Head of caudate nucleus (tissue), 42 donors: ENCODE data around the gene ANHX.
"Not testable (repeated sequence)": the region's sequence is repeated elsewhere in the genome, so short reads cannot be mapped to it uniquely, and the experiment has no call there.

Experiments
- DNase-seq, 42 donors: peaks; one replicate each; pipeline versions ENCODE4 v3.0.0 to v3.0.0-alpha.2; 2020 to 2021; ENCODE audit warnings: mixed read lengths in 7 of 42
- intact Hi-C: fragments of 100-400 bp; cut with DNase I; formaldehyde crosslinking; loops from one replicate; pipeline ENCODE4 v1.15.0; 2022

The ANHX gene

DNA sequence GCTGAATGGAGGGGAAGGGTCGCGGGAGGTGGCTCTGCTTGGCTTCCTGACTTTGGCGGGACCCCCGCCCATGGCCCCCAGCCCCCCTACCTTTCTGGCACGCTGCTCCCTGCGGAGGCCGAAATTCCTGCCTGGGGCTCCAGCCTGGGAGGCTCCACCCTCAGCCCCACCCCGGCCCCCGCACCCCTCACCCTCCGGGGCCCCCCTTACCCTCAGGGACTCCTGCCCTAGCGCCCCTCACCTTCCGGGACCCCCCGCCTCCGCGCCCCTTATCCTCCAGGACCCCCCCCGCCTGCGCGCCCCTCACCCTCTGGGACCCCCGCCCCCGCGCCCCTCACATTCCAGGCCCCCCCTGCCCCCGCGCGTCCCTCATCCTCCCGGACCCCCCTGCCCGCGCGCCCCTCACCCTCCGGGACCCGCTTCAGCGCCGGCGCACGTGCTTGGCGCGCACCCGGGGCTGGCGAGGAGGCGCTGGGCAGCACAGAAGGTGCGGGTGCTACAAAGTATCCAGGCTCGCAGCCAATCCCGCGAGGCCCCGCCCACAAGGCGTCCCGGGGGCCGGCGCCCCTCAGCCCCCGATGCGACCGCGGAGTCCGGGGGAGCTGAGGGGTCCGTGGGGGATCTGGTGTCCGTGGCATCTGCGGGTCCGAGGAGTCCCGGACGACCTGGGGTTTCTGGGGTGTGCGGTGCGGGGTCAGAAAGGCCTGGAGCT is at the start of gene ANHX:
Gene ANHX, minus strand, starts transcription at position 477 of the 712 bp plus-strand sequence. CDS start 1,521 bp downstream, outside the sequence.
- DNase-seq, result no peak
- intact Hi-C loops, result no loop called here

DNA sequence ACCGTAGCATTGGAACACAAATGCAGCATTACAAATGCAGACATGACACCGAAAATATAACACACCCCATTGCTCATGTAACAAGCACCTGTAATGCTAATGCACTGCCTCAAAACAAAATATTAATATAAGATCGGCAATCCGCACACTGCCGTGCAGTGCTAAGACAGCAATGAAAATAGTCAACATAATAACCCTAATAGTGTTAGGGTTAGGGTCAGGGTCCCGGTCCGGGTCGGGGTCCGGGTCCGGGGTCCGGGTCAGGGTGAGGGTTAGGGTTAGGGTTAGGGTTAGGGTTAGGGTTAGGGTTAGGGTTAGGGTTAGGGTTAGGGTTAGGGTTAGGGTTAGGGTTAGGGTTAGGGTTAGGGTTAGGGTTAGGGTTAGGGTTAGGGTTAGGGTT is 29.0 kb upstream of the ANHX start:
- DNase-seq, intact Hi-C loops: not testable (repeated sequence)

- intact Hi-C loops, result no loop called here
- no peak for DNase-seq
These were observed 28.5 kb upstream of the ANHX start for GRCh38 chr12:133264173-133264572.

- no peak for DNase-seq
- intact Hi-C loops, result no loop called here
These were observed 20.6 kb upstream of the ANHX start for GRCh38 chr12:133256321-133256720.

- intact Hi-C loops, DNase-seq: not testable (repeated sequence)
These were observed 20.2 kb upstream of the ANHX start for GRCh38 chr12:133255833-133256232.

DNA sequence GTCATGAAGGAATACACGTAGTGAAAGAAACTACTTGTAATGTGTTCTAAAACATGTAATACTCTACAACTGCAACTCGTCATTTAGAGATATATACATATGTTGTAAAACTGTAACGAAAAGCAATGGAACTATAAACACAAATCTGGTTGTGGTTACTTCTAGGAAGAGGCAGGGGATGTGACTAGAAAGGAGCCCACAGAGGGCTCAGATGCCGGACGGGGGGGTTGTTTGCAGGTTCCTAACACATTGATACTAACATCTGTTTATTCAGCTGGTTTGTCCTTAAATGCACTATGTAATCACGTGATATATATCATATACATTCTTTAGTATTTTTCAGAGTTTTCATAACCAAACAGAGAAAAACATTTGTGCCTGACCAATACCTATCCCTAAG is 16.1 kb upstream of the ANHX start:
- intact Hi-C loops, result no loop called here
- no peak for DNase-seq

GRCh38 chr12:133236556-133236955 is 879 bp upstream of the ANHX start:
- intact Hi-C loops, result no loop called here
- DNase-seq, result no peak

DNA sequence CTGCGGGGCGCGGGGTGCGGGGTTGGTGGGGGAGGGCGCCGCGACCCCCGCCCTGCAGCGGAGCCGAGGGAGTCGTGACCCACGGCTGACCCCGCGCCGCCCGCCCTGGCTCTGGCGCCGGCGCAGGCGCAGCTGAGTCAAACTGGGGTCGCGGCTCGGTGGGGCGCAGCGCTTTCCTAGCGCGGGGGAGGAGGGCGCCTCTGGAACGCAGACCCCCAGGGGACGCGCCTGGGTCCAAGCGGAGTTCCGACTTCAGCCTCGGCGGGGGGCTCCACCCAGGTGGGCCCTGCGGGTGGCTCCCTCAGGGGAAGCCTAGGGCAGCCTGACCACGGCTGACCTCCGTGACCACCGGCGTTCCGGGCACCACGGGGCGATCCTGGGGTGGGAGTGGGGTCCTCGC is 467 bp upstream of the ANHX start:
- intact Hi-C loops, result no loop called here
- no peak for DNase-seq

GRCh38 chr12:133234971-133235370 is 706 bp downstream of the ANHX start:
- intact Hi-C loops, result no loop called here
- no peak for DNase-seq

DNA sequence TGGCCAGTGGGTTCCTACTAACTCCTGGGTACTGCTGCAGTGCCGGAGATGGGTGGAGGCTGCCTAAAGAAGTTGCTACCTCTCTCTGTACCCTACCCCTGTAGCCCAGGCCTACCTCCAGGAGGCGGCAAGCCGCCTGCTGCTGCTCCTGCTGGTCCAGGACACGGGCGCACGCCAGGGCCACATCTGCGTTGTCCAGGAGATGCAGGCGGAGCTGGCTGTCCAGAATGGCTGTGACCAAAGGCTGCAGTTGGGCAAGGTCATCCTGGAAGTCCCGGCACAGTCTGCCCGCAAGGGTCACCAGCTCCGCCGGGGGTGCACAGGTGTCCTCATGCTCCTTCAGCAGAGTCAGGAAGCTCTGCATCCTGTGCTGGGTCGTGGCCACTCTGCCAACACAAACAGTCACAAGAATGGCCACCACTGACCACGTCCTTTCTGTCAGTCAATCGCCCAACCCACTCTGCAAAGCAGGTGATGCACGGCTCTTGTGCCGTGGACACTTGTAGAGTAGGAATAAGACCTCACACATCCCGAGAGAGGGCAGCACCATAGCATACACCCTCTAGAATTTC is 1.6 kb downstream of the ANHX start:
- intact Hi-C loops, result no loop called here
- no peak for DNase-seq

- no peak for DNase-seq
- intact Hi-C loops, result no loop called here
These were observed 2.7 kb downstream of the ANHX start for GRCh38 chr12:133233006-133233405.

DNA sequence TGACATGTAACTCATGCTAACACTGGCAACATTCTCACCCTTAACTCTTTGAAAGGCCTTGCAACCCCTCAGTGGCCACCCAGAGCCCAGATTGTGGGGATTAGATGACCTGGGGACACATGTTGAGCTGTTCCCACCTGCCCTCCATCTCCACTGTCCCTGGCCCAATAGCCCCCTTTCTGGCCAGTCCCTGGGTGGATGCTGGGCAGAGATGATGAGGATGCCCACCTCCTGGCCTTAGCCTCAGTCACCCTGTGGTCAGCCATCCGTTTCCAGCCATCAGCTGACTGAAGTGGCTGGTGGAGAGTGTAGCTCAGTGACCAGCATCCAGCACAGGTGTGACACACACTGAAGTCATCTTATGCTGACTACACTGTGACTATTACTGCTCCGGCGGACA is 4.7 kb downstream of the ANHX start:
- intact Hi-C loops, result no loop called here
- no peak for DNase-seq

- DNase-seq, result no peak
- intact Hi-C loops, result no loop called here
These were observed 8.3 kb downstream of the ANHX start for GRCh38 chr12:133227281-133227852.

DNA sequence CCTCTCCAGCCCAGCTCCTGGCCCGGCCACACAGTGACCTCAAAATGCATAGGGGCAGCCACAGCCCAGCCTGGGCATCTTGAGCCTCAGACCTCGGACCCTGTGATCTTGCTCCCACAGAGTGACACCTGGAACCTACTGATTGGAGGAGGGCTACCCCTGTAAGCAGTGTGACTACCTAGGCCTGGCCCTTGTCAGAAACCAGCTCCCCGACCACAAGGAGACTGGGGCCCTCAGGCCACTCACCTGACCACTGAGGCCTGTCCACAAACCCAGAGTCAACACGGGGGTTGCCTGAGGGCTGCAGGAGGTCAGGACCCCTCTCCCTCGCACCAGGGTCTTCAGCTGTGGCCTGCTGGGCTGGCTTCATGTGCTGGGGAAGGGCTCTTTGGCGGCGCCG is 9.0 kb downstream of the ANHX start:
- no peak for DNase-seq

DNA sequence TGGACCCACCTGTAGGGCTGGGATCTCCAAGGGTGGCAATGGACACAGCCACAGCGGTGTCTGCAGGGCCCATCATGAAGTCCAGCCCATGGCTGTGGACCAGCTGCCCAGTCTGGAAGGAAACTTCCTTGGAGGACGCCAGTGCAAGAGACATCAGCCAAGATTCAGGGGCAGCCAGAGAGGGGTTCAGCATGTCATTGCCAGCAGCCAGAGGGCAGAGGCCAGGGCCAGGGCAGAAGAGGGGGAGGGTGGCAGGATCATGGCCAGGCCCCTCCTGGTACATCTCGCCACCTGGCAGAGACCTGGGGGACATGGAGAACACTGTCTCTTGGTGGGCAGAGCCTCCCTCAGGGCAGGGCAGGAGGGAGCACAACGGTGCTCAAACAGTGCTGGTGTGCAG is 10.2 kb downstream of the ANHX start:
- no peak for DNase-seq
- intact Hi-C loops, result no loop called here

More for the DNA sequence above, 9.0 kb downstream of the ANHX start:
- intact Hi-C loops, result no loop called here

GRCh38 chr12:133222211-133222610 is 13.5 kb downstream of the ANHX start:
- no peak for DNase-seq
- intact Hi-C loops, result no loop called here

DNA sequence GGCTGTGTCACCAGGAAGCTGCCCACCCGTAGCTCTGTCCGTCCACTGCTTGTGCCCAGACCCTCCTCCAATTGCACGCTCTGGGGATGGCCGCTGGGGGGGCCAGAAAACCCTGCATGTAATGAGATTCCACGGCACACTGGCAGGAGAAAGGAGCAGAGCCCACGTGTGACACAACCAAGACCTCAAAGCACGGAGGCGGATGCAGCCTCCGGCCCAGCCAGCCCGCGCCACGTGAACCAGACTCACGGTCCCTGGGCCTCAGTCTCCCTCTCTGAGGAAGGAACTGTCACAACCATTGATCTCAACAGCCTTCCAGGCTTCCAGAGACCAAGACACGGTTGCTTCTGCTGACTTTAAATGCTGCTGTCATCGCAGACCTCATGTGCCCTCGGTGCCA is 14.4 kb downstream of the ANHX start:
- intact Hi-C loops, result no loop called here
- DNase-seq, result no peak

GRCh38 chr12:133220521-133220920 is 15.2 kb downstream of the ANHX start:
- DNase-seq, result no peak
- intact Hi-C loops, result no loop called here

DNA sequence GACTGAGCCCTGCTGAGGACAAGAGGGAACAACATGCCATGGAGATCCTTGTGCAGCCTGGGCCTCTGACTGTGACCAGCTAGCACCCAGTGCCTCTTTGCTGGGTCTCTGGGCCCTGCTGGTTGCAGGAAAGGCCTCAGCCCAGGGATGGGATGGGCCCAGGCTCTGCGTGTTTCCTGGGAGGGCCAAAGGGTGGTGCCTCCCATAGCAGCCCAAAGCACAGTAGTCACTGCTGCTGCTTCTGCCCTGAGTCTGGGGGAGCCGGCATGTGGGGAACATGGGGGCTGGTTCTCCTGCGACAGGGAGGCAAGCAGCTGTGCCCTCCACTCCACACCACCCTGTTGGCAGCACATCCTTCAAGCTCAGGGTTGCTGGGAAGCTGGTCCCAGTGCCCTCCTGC is 18.5 kb downstream of the ANHX start:
- DNase-seq, result no peak
- intact Hi-C loops, result no loop called here

- intact Hi-C loops, result no loop called here
- no peak for DNase-seq
These were observed 20.0 kb downstream of the ANHX start for GRCh38 chr12:133215724-133216123.

GRCh38 chr12:133206390-133206789 is 29.3 kb downstream of the ANHX start:
- no peak for DNase-seq
- intact Hi-C loops, result no loop called here
